Activated T-cell treated with anti-CD3 and anti-CD28 coated beads, Interleukin-2, amount 50 U/mL, for 72 hours (primary cell): ENCODE results near the gene SDR42E2. TPM values are rescaled to one million over a fixed set of nuclear protein-coding genes. Genes with fewer than 3 reads are reported as not detected.
A peak's percentile ranks its signal among the peaks of the same experiment; 100 is the strongest.

Experiments used
- ATAC-seq, 2 donors: fragments of 150-1000 bp; cut with Tn5 transposase; replicated peaks in 1 of 2; 2 replicates each; pipeline ENCODE4 v1.10.0; 2021; ENCODE audit warnings: moderate library complexity in 2 of 2, mild to moderate bottlenecking in 1 of 2
- DNase-seq, 2 donors: peaks; one replicate each; pipeline ENCODE4 v3.0.0; 2021 to 2022; ENCODE audit warnings: mixed read lengths in 1 of 2
- H3K27ac Mint-ChIP-seq: one replicate; pipeline ENCODE4 v1.8.0; 2022; ENCODE audit warnings: mild to moderate bottlenecking, moderate library complexity, mixed read lengths
- H3K27me3 Mint-ChIP-seq: one replicate; pipeline ENCODE4 v1.8.0; 2022; ENCODE audit warnings: low read depth, mixed read lengths
- H3K36me3 Mint-ChIP-seq, 2 donors: one replicate each; pipeline ENCODE4 v1.8.0; 2022; ENCODE audit warnings: mixed read lengths in 2 of 2, mild to moderate bottlenecking in 1 of 2; ENCODE audit not compliant: insufficient read depth in 2 of 2
- H3K4me1 Mint-ChIP-seq: one replicate; pipeline ENCODE4 v1.8.0; 2022; ENCODE audit warnings: low read depth, mixed read lengths
- H3K4me3 Mint-ChIP-seq, 2 donors: one replicate each; pipeline ENCODE4 v1.8.0; 2022; ENCODE audit warnings: mild to moderate bottlenecking in 2 of 2, mixed read lengths in 2 of 2, moderate library complexity in 2 of 2
- H3K9me3 Mint-ChIP-seq, 2 donors: one replicate each; pipeline ENCODE4 v1.8.0; 2022; ENCODE audit warnings: mixed read lengths in 2 of 2
- total RNA-seq, 2 donors: library from RNA; stranded (reverse); gene quantifications; one replicate each; pipeline ENCODE4 v1.2.3, GENCODE V29; 2022

Gene SDR42E2
- total RNA-seq, 2 donors from 2014 or later, result 0.19 TPM; not detected in 1

GRCh38 chr16:22198547-22199293, 36.4 kb downstream of the SDR42E2 start:
- peaks cover 43% of the 10 kb centered on the region for H3K4me1 Mint-ChIP-seq
- no peak overlapping the region for H3K4me3 Mint-ChIP-seq
- peaks cover 1 to 4% of the 10 kb centered on the region in 2 donors for H3K36me3 Mint-ChIP-seq
- H3K27ac Mint-ChIP-seq, result no peak overlapping the region
- peaks cover 0 to 5% of the 10 kb centered on the region in 2 donors for H3K9me3 Mint-ChIP-seq
- ATAC-seq (no peak), DNase-seq (no peak)
- H3K27me3 Mint-ChIP-seq, result no peaks in the 10 kb centered on the region

- H3K27ac Mint-ChIP-seq, result no peak overlapping the region
- peaks cover 0 to 3% of the 10 kb centered on the region in 2 donors for H3K9me3 Mint-ChIP-seq
- no peak overlapping the region for H3K4me3 Mint-ChIP-seq
- no peak for ATAC-seq
- H3K4me1 Mint-ChIP-seq, result peaks cover 25% of the 10 kb centered on the region
- H3K36me3 Mint-ChIP-seq, result peaks cover 0 to 1% of the 10 kb centered on the region in 2 donors
- no peak for DNase-seq
- H3K27me3 Mint-ChIP-seq, result no peaks in the 10 kb centered on the region
These were observed 39.9 kb downstream of the SDR42E2 start for GRCh38 chr16:22202261-22202637.

- Mint-ChIP-seq H3K36me3 (peaks cover 1 to 3% of the 10 kb centered on the region in 2 donors), H3K9me3 (peaks cover 0 to 3% of the 10 kb centered on the region in 2 donors), H3K27ac (no peak overlapping the region), H3K4me1 (peaks cover 28% of the 10 kb centered on the region), H3K27me3 (no peaks in the 10 kb centered on the region), H3K4me3 (no peak overlapping the region)
- ATAC-seq (no peak), DNase-seq (no peak)
These were observed 40.8 kb downstream of the SDR42E2 start for GRCh38 chr16:22203091-22203490.

GRCh38 chr16:22204091-22204655, 41.9 kb downstream of the SDR42E2 start:
- peak overlapping the region in 1 of 2 donors; percentile 16 for H3K4me3 Mint-ChIP-seq
- H3K4me1 Mint-ChIP-seq, result peaks cover 29% of the 10 kb centered on the region
- peaks cover 1 to 3% of the 10 kb centered on the region in 2 donors for H3K36me3 Mint-ChIP-seq
- DNase-seq (no peak), ATAC-seq (no peak)
- H3K27ac Mint-ChIP-seq, result no peak overlapping the region
- H3K9me3 Mint-ChIP-seq, result peaks cover 0 to 3% of the 10 kb centered on the region in 2 donors
- no peaks in the 10 kb centered on the region for H3K27me3 Mint-ChIP-seq

GRCh38 chr16:22205577-22206012, 43.3 kb downstream of the SDR42E2 start:
- H3K36me3 Mint-ChIP-seq, result peaks cover 1 to 5% of the 10 kb centered on the region in 2 donors
- peaks cover 38% of the 10 kb centered on the region for H3K4me1 Mint-ChIP-seq
- H3K4me3 Mint-ChIP-seq, result peak overlapping the region; percentile 88 to 93
- H3K27ac Mint-ChIP-seq, result peak overlapping the region; percentile 21
- H3K9me3 Mint-ChIP-seq, result peaks cover 0 to 3% of the 10 kb centered on the region in 2 donors
- no peak for DNase-seq
- H3K27me3 Mint-ChIP-seq, result no peaks in the 10 kb centered on the region
- no peak for ATAC-seq

- Mint-ChIP-seq H3K27ac (peak within 1 kb of the TSS; percentile 75), H3K4me1 (peaks cover 45% of the 10 kb centered on the region), H3K27me3 (no peaks in the 10 kb centered on the region), H3K36me3 (peaks cover 1 to 6% of the 10 kb centered on the region in 2 donors), H3K9me3 (peaks cover 0 to 3% of the 10 kb centered on the region in 2 donors), H3K4me3 (peak within 1 kb of the TSS; percentile 88 to 93)
- ATAC-seq (peak; percentile 92 to 94), DNase-seq (peak; percentile 87 to 88)
These were observed 43.9 kb downstream of the SDR42E2 start, which contains the start of gene EEF2K for GRCh38 chr16:22206013-22206841. Gene EEF2K (plus strand): TSS chr16:22206278. CDS start chr16:22225730, 19,452 bp downstream.

GRCh38 chr16:22206842-22207714, 44.8 kb downstream of the SDR42E2 start:
- Mint-ChIP-seq H3K4me3 (peak overlapping the region; percentile 88 to 93), H3K9me3 (peaks cover 0 to 3% of the 10 kb centered on the region in 2 donors), H3K36me3 (peaks cover 1 to 6% of the 10 kb centered on the region in 2 donors), H3K27me3 (no peaks in the 10 kb centered on the region), H3K4me1 (peaks cover 45% of the 10 kb centered on the region), H3K27ac (peak overlapping the region; percentile 75)
- peak; percentile 67 to 71 for DNase-seq
- peak; percentile 41 to 47 for ATAC-seq

GRCh38 chr16:22207715-22208360, 45.5 kb downstream of the SDR42E2 start:
- Mint-ChIP-seq H3K27ac (peak overlapping the region; percentile 75), H3K9me3 (peaks cover 0 to 3% of the 10 kb centered on the region in 2 donors), H3K4me1 (peaks cover 45% of the 10 kb centered on the region), H3K4me3 (peak overlapping the region; percentile 88 to 93), H3K27me3 (no peaks in the 10 kb centered on the region), H3K36me3 (peaks cover 1 to 6% of the 10 kb centered on the region in 2 donors)
- ATAC-seq, result no peak
- DNase-seq, result no peak

- Mint-ChIP-seq H3K27ac (no peak overlapping the region), H3K36me3 (peaks cover 3 to 6% of the 10 kb centered on the region in 2 donors), H3K4me3 (no peak overlapping the region), H3K9me3 (no peaks in the 10 kb centered on the region), H3K4me1 (peaks cover 42% of the 10 kb centered on the region), H3K27me3 (no peaks in the 10 kb centered on the region)
- ATAC-seq (no peak), DNase-seq (no peak)
These were observed 48.0 kb downstream of the SDR42E2 start for GRCh38 chr16:22210285-22210684.

GRCh38 chr16:22210854-22211253, 48.5 kb downstream of the SDR42E2 start:
- Mint-ChIP-seq H3K27me3 (no peaks in the 10 kb centered on the region), H3K4me3 (no peak overlapping the region), H3K4me1 (peaks cover 37% of the 10 kb centered on the region), H3K9me3 (no peaks in the 10 kb centered on the region), H3K36me3 (peaks cover 3 to 6% of the 10 kb centered on the region in 2 donors), H3K27ac (no peak overlapping the region)
- no peak for DNase-seq
- ATAC-seq, result no peak

- no peaks in the 10 kb centered on the region for H3K9me3 Mint-ChIP-seq
- peaks cover 34% of the 10 kb centered on the region for H3K4me1 Mint-ChIP-seq
- H3K36me3 Mint-ChIP-seq, result peaks cover 2 to 3% of the 10 kb centered on the region in 2 donors
- H3K27me3 Mint-ChIP-seq, result no peaks in the 10 kb centered on the region
- no peak overlapping the region for H3K27ac Mint-ChIP-seq
- H3K4me3 Mint-ChIP-seq, result no peak overlapping the region
- DNase-seq (no peak), ATAC-seq (no peak)
These were observed 50.9 kb downstream of the SDR42E2 start for GRCh38 chr16:22213236-22213635.

- Mint-ChIP-seq H3K27ac (no peak overlapping the region), H3K4me1 (peaks cover 29% of the 10 kb centered on the region), H3K4me3 (no peak overlapping the region), H3K36me3 (peaks cover 2 to 3% of the 10 kb centered on the region in 2 donors), H3K9me3 (no peaks in the 10 kb centered on the region), H3K27me3 (no peaks in the 10 kb centered on the region)
- no peak for ATAC-seq
- no peak for DNase-seq
These were observed 51.5 kb downstream of the SDR42E2 start for GRCh38 chr16:22213801-22214200.
